Ecto neural progenitor cell (in vitro differentiated cells): ENCODE results near the gene TRIM29.

Experiments used
- DNase-seq: peaks from one replicate; pipeline ENCODE4 v3.0.0-alpha.2; 2018; ENCODE audit warnings: low spot score

Gene TRIM29

GRCh38 chr11:120122924-120123683 lies 14.8 kb downstream of the TRIM29 start:
- no peak for DNase-seq

DNA sequence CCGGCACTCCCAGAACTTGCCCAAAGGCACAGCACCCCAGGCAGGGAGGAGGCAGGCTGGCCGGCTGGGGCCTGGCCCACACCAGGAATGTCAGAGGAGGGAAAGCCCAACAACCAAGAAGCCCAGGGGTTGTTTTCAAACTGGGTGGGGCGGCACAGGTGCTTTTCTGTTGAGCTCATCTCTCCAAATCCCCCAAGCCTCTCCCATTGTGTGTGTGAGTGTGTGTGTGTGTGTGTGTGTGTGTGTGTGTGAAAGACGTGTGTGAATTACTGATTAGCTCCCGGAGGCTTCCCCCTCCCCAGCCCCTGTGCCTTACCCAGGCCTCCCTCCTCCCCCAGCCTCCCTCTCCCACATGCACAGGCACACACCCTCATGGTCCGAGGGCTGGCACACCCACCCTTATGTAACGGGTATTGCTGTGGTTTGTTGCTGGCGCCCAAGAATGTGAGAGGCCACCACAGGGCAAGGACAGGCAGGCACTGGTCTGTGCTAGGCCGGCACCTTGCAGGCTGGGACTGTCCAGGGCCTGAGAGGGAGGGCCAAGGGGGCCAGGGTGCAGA lies 15.9 kb downstream of the TRIM29 start:
- DNase-seq = no peak

GRCh38 chr11:120121336-120121735 lies 16.6 kb downstream of the TRIM29 start:
- no peak for DNase-seq

DNA sequence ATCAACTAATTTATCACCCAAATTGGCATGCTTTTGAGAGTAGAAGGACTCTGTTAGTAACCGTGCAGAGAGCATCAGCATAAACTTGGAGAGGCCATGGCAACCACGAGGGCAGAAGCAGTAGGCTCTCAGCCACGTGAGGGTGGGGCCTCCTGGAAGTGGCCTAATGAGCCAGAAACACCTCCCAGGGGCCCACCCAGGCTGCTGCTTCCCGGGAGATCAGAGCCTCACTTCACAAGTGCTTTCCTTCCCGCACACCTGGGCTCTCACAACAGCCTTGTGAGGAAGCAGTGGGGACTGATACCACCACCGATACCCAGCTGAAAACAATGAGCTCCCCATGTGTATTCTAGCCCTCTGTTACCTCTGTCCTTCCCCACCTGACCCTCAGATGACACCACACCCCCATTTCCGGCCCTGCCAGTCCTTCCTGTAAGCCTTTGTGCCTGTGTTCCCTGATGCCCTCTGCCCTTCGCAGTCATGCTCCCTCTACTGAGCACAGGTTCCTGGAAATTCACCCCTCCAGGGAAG lies 17.0 kb downstream of the TRIM29 start:
- no peak for DNase-seq

- DNase-seq = no peak
Measured at GRCh38 chr11:120119121-120119520, 18.8 kb downstream of the TRIM29 start.

DNA sequence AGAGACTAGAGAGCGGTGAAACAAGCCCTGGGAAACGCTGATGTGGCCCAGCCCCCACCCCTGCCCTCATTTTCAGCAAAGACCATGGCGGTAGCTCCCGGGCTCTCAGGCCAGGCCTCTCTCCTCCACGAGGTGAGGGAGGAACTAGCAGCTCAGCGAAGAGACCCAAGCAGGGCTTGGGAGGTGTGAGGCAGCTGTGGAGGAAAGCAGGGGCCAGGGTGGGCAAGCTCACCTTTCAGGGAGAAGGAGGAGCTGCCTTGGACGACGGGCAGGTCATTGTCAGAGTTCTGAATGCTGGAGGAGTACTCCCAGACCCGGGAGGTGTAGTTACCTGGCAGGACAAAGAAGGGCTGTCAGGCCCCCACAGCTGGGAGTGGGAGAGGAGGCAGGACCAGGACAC lies 19.9 kb downstream of the TRIM29 start:
- DNase-seq = no peak

DNA sequence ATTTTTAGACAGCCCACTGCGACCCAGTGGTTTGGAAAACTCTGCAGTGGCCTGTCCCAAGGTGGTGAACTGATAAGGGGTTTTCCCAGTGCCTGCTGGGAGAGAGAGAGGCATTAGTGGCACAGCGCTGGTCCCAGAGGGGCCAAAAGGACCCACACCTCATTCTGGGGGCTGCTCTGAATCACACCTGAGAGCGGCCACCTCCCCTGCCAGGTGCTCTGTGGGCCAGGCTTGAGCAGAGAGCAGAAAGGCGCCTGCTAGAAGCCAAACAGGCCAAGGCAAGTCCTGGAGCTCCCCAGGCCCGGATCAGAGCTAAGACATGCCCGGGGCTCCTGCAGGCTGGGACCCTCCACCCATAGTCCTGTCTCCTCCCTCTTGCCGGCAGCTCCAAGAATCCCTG lies 20.9 kb downstream of the TRIM29 start:
- DNase-seq = no peak

- no peak for DNase-seq
Measured at GRCh38 chr11:120115272-120116000, 22.5 kb downstream of the TRIM29 start.

GRCh38 chr11:120112174-120112796 lies 25.6 kb downstream of the TRIM29 start:
- no peak for DNase-seq

DNA sequence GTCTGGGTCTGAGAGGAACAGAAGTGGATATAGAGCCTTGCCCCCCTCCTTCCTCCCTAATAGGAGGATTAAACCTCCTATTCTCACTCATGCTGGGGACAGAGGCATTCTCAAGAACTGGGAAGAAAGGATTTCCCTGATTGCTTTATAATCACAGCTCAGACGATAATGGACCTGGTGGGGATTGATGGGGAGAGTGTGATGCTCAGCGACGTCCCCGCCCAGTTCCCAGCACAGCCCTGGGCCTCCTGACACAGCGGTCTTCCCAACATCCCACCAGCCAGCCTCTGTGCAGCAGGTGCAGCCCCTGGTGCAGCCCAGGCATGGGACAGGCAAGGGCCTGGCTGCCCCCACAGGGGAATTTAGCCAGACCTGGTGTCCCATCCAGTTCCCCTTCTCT lies 28.4 kb downstream of the TRIM29 start:
- no peak for DNase-seq

DNA sequence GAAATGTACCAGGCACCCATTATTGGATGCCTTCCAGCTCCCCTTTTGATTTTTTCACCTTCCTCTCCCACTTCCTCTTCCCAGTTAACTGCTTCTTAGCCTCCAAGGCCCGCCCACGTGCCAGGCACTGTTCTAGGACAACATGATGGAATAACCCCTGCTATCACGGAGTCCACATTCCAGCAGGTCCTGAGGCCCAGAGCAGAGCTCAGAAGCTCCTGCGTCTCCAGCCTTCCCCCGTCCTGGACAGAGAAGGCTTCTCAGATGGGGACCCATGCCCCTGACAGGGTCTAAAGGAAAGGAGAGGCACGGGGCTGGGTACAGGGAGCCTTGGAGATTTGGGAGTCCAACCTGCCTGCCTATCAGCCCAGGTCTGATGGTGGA lies 29.1 kb downstream of the TRIM29 start:
- DNase-seq = no peak

DNA sequence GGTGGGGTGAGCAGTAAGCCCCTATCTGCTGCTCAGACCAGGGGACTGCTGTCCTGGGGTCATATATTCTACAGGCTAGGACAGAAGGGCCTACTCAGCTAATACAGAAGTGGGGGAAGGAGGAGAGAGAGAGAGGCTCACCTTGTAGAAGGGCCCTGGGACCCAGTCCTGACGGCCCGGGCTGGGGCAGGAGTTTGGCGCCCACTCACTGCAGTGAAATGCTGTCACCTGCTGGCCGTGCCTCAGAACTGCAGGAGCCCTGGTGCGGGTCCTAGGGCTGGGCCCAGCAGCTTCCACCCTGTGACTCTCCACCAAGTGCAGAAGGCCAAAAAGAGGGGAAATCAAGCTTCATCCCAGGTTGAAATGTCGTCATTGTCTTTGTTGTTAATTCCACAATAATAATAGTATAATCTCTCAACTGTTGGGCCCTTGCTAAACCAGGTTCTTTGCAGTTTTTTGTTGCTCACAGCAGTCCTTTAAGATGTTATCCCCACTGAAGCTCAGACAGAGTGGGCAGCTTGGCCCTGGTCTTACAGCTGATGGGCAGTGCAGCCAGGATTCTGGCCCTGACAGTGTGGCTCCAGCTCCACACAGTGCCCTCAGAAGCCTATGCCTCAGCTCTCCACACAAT lies 29.6 kb downstream of the TRIM29 start:
- peak; percentile 89 for DNase-seq

DNA sequence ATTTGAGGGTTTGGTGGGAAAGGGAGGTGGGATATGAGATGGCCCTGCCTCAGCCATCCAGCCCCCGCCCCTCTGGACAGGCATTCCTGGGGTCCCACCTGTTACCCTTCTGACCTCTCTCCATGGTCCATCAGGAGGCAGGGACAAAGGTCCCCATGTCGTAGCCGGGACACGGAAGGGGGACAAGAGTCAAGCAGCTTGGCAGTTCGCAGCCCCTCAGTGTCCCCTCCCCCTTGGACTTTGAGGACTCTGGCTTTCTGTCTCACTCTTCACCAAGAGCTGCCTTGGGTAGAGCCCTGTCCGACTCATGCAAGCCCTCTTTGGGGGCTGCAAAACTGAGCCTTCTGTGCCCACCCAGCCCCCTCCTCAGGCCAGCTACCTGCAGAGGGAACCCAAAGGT lies 30.2 kb downstream of the TRIM29 start:
- DNase-seq = no peak

- no peak for DNase-seq
Measured at GRCh38 chr11:120106354-120107150, 31.4 kb downstream of the TRIM29 start.

GRCh38 chr11:120105576-120105975 lies 32.3 kb downstream of the TRIM29 start:
- no peak for DNase-seq

- no peak for DNase-seq
Measured at GRCh38 chr11:120104041-120104565, 33.8 kb downstream of the TRIM29 start.

DNA sequence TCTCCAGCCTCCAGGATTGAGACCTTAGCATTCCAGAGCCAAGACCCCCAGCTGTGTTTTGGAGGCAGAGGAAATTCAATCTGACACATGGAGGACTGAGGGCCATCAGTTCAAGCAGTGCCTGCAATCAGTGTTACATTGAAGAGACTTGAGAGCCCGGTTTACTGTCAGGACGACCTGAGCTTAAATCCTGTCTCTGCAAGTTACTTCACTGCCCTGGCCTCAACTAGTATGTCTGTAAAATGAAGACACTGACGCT lies 35.1 kb downstream of the TRIM29 start:
- DNase-seq = no peak

GRCh38 chr11:120102050-120102863 lies 35.7 kb downstream of the TRIM29 start:
- DNase-seq = no peak

- no peak for DNase-seq
Measured at GRCh38 chr11:120098503-120099020, 39.4 kb downstream of the TRIM29 start.

DNA sequence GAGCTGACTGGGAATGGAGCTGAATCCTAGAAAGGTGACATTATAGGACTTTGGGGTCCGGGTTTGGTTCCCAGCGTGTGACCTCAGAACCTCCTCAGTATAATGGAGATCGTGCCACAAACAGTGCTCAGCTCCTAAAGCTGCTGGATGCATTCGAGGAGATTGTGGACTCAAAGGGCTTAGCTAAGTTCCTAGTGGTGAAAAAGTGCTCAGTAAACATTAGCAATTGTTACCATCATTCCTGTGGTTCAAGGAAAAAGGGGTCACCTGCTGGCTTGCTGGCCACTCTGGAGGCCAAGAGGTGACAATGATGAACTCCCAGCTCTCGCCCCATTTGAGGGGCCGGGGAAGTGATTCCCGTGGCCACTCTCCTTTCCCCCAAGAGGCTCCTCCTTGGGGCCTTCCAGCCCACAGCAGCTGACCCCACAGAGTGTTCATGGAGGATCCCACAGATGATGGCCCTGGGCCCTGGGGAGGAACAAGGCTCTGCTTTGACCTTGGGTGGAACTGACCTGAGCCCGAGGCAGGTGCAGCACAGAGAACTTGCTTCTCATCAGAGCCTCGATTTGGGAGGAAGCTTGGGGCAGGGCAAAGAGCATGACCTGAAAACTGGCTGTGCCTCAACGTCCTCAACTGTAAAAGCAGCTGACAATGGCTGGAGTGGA lies 40.1 kb downstream of the TRIM29 start:
- DNase-seq = no peak
